BLaER1 (cell line): Measurements from ENCODE around the gene KCNMB1.

Experiments used
- H3K27ac ChIP-seq: shearing (Covaris generic); formaldehyde crosslinking; 2 replicates; pipeline ENCODE4 v1.8.1; 2022
- H3K27me3 ChIP-seq: shearing (Covaris generic); formaldehyde crosslinking; 2 replicates; pipeline ENCODE4 v1.8.1; 2022
- H3K36me3 ChIP-seq: shearing (Covaris generic); formaldehyde crosslinking; 2 replicates; pipeline ENCODE4 v1.8.1; 2022
- H3K4me1 ChIP-seq: shearing (Covaris generic); formaldehyde crosslinking; 2 replicates; pipeline ENCODE4 v1.8.1; 2022
- H3K4me2 ChIP-seq: shearing (Covaris generic); formaldehyde crosslinking; 2 replicates; pipeline ENCODE4 v1.8.1; 2022
- H3K4me3 ChIP-seq: shearing (Covaris generic); formaldehyde crosslinking; 2 replicates; pipeline ENCODE4 v1.8.1; 2022
- H3K9ac ChIP-seq: shearing (Covaris generic); formaldehyde crosslinking; 2 replicates; pipeline ENCODE4 v1.8.1; 2022
- H3K9me3 ChIP-seq: shearing (Covaris generic); formaldehyde crosslinking; 2 replicates; pipeline ENCODE4 v1.8.1; 2022
- H4K20me1 ChIP-seq: shearing (Covaris generic); formaldehyde crosslinking; 2 replicates; pipeline ENCODE4 v1.8.1; 2022
- Cebpa-rat ChIP-seq: shearing (Covaris generic); IDR thresholded peaks from 2 replicates; pipeline ENCODE4 v1.8.1; 2022

KCNMB1 gene

GRCh38 chr5:170338933-170339779 lies 50.0 kb downstream of the KCNMB1 start:
- no peaks in the 10 kb centered on the region for H3K36me3 ChIP-seq
- peaks cover 28% of the 10 kb centered on the region for H3K9me3 ChIP-seq
- H3K9ac ChIP-seq = no peak overlapping the region
- H3K4me2 ChIP-seq = peak overlapping the region; percentile 55
- no peak for TF ChIP-seq Cebpa-rat
- H3K4me3 ChIP-seq = no peak overlapping the region
- H3K27ac ChIP-seq = 0 out of 2 replicates have a peak overlapping the region, but pooled peaks have one; percentile 5
- H3K27me3 ChIP-seq = no peaks in the 10 kb centered on the region
- H4K20me1 ChIP-seq = no peaks in the 10 kb centered on the region
- H3K4me1 ChIP-seq = peaks cover 40% of the 10 kb centered on the region

GRCh38 chr5:170338291-170338690 lies 50.9 kb downstream of the KCNMB1 start:
- no peaks in the 10 kb centered on the region for H3K27me3 ChIP-seq
- H3K9me3 ChIP-seq = peaks cover 22% of the 10 kb centered on the region
- TF ChIP-seq Cebpa-rat = no peak
- peaks cover 49% of the 10 kb centered on the region for H3K4me1 ChIP-seq
- H3K27ac ChIP-seq = no peak overlapping the region
- no peak overlapping the region for H3K4me2 ChIP-seq
- no peaks in the 10 kb centered on the region for H4K20me1 ChIP-seq
- H3K36me3 ChIP-seq = no peaks in the 10 kb centered on the region
- no peak overlapping the region for H3K9ac ChIP-seq
- no peak overlapping the region for H3K4me3 ChIP-seq

- Histone ChIP-seq H3K27ac (no peak overlapping the region), H4K20me1 (no peaks in the 10 kb centered on the region), H3K9me3 (peaks cover 12% of the 10 kb centered on the region), H3K4me2 (no peak overlapping the region), H3K4me3 (no peak overlapping the region), H3K36me3 (no peaks in the 10 kb centered on the region), H3K9ac (no peak overlapping the region), H3K27me3 (no peaks in the 10 kb centered on the region), H3K4me1 (peaks cover 60% of the 10 kb centered on the region)
- no peak for TF ChIP-seq Cebpa-rat
These were observed 52.0 kb downstream of the KCNMB1 start for GRCh38 chr5:170337045-170337733.

GRCh38 chr5:170336065-170336464 lies 53.1 kb downstream of the KCNMB1 start:
- peaks cover under 1% of the 10 kb centered on the region; the same call in 1 of the 2 replicates for H3K9me3 ChIP-seq
- H4K20me1 ChIP-seq = no peaks in the 10 kb centered on the region
- peaks cover 70% of the 10 kb centered on the region for H3K4me1 ChIP-seq
- H3K27ac ChIP-seq = no peak overlapping the region
- H3K9ac ChIP-seq = no peak overlapping the region
- no peak overlapping the region for H3K4me3 ChIP-seq
- H3K36me3 ChIP-seq = no peaks in the 10 kb centered on the region
- no peak overlapping the region for H3K4me2 ChIP-seq
- H3K27me3 ChIP-seq = no peaks in the 10 kb centered on the region
- no peak for TF ChIP-seq Cebpa-rat

- Histone ChIP-seq H3K4me2 (peak overlapping the region; percentile 81), H3K9me3 (no peaks in the 10 kb centered on the region), H3K27ac (peak overlapping the region; percentile 85), H3K27me3 (no peaks in the 10 kb centered on the region), H4K20me1 (no peaks in the 10 kb centered on the region), H3K4me3 (no peak overlapping the region), H3K36me3 (no peaks in the 10 kb centered on the region), H3K4me1 (peaks cover 80% of the 10 kb centered on the region), H3K9ac (no peak overlapping the region; the same call in 1 of the 2 replicates)
- no peak for TF ChIP-seq Cebpa-rat
These were observed 54.5 kb downstream of the KCNMB1 start for GRCh38 chr5:170334626-170335025.

- peaks cover 73% of the 10 kb centered on the region for H3K4me1 ChIP-seq
- H3K36me3 ChIP-seq = no peaks in the 10 kb centered on the region
- H3K27me3 ChIP-seq = no peaks in the 10 kb centered on the region
- H4K20me1 ChIP-seq = no peaks in the 10 kb centered on the region
- H3K9me3 ChIP-seq = no peaks in the 10 kb centered on the region
- peak overlapping the region; percentile 30 for H3K9ac ChIP-seq
- TF ChIP-seq Cebpa-rat = no peak
- peak overlapping the region; percentile 9; the same call in 1 of the 2 replicates for H3K4me3 ChIP-seq
- H3K27ac ChIP-seq = peak overlapping the region; percentile 85
- H3K4me2 ChIP-seq = peak overlapping the region; percentile 81
These were observed 55.8 kb downstream of the KCNMB1 start for GRCh38 chr5:170333161-170333910.

- no peak for TF ChIP-seq Cebpa-rat
- H3K4me1 ChIP-seq = peaks cover 80% of the 10 kb centered on the region
- H4K20me1 ChIP-seq = no peaks in the 10 kb centered on the region
- no peaks in the 10 kb centered on the region for H3K36me3 ChIP-seq
- no peaks in the 10 kb centered on the region for H3K9me3 ChIP-seq
- H3K4me2 ChIP-seq = peak overlapping the region; percentile 81
- H3K27me3 ChIP-seq = no peaks in the 10 kb centered on the region
- H3K4me3 ChIP-seq = peak overlapping the region; percentile 40
- peak overlapping the region; percentile 85 for H3K27ac ChIP-seq
- peak overlapping the region; percentile 71 for H3K9ac ChIP-seq
These were observed 57.1 kb downstream of the KCNMB1 start for GRCh38 chr5:170332058-170332457.

- Histone ChIP-seq H3K36me3 (no peaks in the 10 kb centered on the region), H3K27me3 (no peaks in the 10 kb centered on the region), H3K9me3 (no peaks in the 10 kb centered on the region), H3K9ac (peak overlapping the region; percentile 71), H3K4me3 (peak overlapping the region; percentile 40), H3K4me1 (peaks cover 79% of the 10 kb centered on the region), H4K20me1 (no peaks in the 10 kb centered on the region), H3K27ac (peak overlapping the region; percentile 85), H3K4me2 (peak overlapping the region; percentile 81)
- TF ChIP-seq Cebpa-rat = no peak
These were observed 58.6 kb downstream of the KCNMB1 start for GRCh38 chr5:170330568-170331054.

GRCh38 chr5:170329524-170329923 lies 59.6 kb downstream of the KCNMB1 start:
- TF ChIP-seq Cebpa-rat = no peak
- Histone ChIP-seq H3K4me1 (peaks cover 68% of the 10 kb centered on the region), H3K36me3 (no peaks in the 10 kb centered on the region)

More at GRCh38 chr5:170329524-170329923, 59.6 kb downstream of the KCNMB1 start:
- Histone ChIP-seq H3K9me3 (no peaks in the 10 kb centered on the region), H4K20me1 (no peaks in the 10 kb centered on the region), H3K27ac (peak overlapping the region; percentile 85; the same call in 1 of the 2 replicates), H3K4me3 (no peak overlapping the region), H3K27me3 (no peaks in the 10 kb centered on the region), H3K4me2 (peak overlapping the region; percentile 81), H3K9ac (no peak overlapping the region)
